ENCODE data around the gene FEZF1. TPM values are rescaled to one million over a fixed set of nuclear protein-coding genes. Genes with fewer than 3 reads are reported as not detected.
A peak's percentile ranks its signal among the peaks of the same experiment; 100 is the strongest.

FEZF1 gene
- total and polyA plus RNA-seq, 2 donors, result not detected

GRCh38 chr7:122314284-122314683 lies 9.7 kb upstream of the FEZF1 start:
- no peak for DNase-seq (ENCODE audit: extremely low spot score)
- H3K36me3 ChIP-seq (ENCODE audit: insufficient read depth), result no peaks in the 10 kb centered on the region
- WGBS, result 19% methylated on average over 4 of the region's 4 CpGs
- no peak overlapping the region for H3K4me3 ChIP-seq (ENCODE audit: low read depth, low read length)
- peaks cover 6% of the 10 kb centered on the region for H3K4me1 ChIP-seq (ENCODE audit: insufficient read depth)
- no peak overlapping the region for H3K27ac ChIP-seq (ENCODE audit: low read depth)

- no peak overlapping the region for H3K4me3 ChIP-seq (ENCODE audit: low read depth, low read length)
- WGBS, result 28% methylated on average over 3 of the region's 3 CpGs
- H3K4me1 ChIP-seq (ENCODE audit: insufficient read depth), result peaks cover 6% of the 10 kb centered on the region
Observed at GRCh38 chr7:122312789-122313188, 8.2 kb upstream of the FEZF1 start.

GRCh38 chr7:122311734-122312450 lies 7.3 kb upstream of the FEZF1 start:
- Histone ChIP-seq H3K4me3 (ENCODE audit: low read depth, low read length) (no peak overlapping the region), H3K4me1 (ENCODE audit: insufficient read depth) (peaks cover 6% of the 10 kb centered on the region), H3K36me3 (ENCODE audit: insufficient read depth) (no peaks in the 10 kb centered on the region), H3K27ac (ENCODE audit: low read depth) (no peak overlapping the region)
- 8% methylated on average over 34 of the region's 34 CpGs for WGBS
- no peak for DNase-seq (ENCODE audit: extremely low spot score)

More at GRCh38 chr7:122312789-122313188, 8.2 kb upstream of the FEZF1 start:
- Histone ChIP-seq H3K27ac (ENCODE audit: low read depth) (no peak overlapping the region), H3K36me3 (ENCODE audit: insufficient read depth) (no peaks in the 10 kb centered on the region)
- DNase-seq (ENCODE audit: extremely low spot score), result no peak

GRCh38 chr7:122311050-122311700 lies 6.6 kb upstream of the FEZF1 start:
- H3K27ac ChIP-seq (ENCODE audit: low read depth), result no peak overlapping the region
- no peak overlapping the region for H3K4me3 ChIP-seq (ENCODE audit: low read depth, low read length)
- peaks cover 6% of the 10 kb centered on the region for H3K4me1 ChIP-seq (ENCODE audit: insufficient read depth)
- WGBS, result 54% methylated on average over 12 of the region's 12 CpGs
- no peaks in the 10 kb centered on the region for H3K36me3 ChIP-seq (ENCODE audit: insufficient read depth)
- no peak for DNase-seq (ENCODE audit: extremely low spot score)

- H3K4me1 ChIP-seq (ENCODE audit: insufficient read depth), result peaks cover 6% of the 10 kb centered on the region
- DNase-seq (ENCODE audit: extremely low spot score), result no peak
- WGBS, result 3% methylated on average over 61 of the region's 61 CpGs
Observed at GRCh38 chr7:122310119-122311021, 5.8 kb upstream of the FEZF1 start.

GRCh38 chr7:122309421-122309820 lies 4.9 kb upstream of the FEZF1 start:
- H3K27ac ChIP-seq (ENCODE audit: low read depth), result no peak overlapping the region
- H3K36me3 ChIP-seq (ENCODE audit: insufficient read depth), result no peaks in the 10 kb centered on the region
- 35% methylated on average over 3 of the region's 3 CpGs for WGBS
- H3K4me3 ChIP-seq (ENCODE audit: low read depth, low read length), result no peak overlapping the region
- H3K4me1 ChIP-seq (ENCODE audit: insufficient read depth), result peaks cover 5% of the 10 kb centered on the region
- DNase-seq (ENCODE audit: extremely low spot score), result no peak

More at GRCh38 chr7:122310119-122311021, 5.8 kb upstream of the FEZF1 start:
- Histone ChIP-seq H3K27ac (ENCODE audit: low read depth) (no peak overlapping the region), H3K36me3 (ENCODE audit: insufficient read depth) (no peaks in the 10 kb centered on the region), H3K4me3 (ENCODE audit: low read depth, low read length) (peak overlapping the region; percentile 37)

GRCh38 chr7:122307228-122307621 lies 2.7 kb upstream of the FEZF1 start:
- 11% methylated on average over 13 of the region's 13 CpGs for WGBS

GRCh38 chr7:122306320-122307227 lies 2.0 kb upstream of the FEZF1 start:
- H3K27ac ChIP-seq (ENCODE audit: low read depth), result no peak overlapping the region
- peaks cover 5% of the 10 kb centered on the region for H3K4me1 ChIP-seq (ENCODE audit: insufficient read depth)
- no peaks in the 10 kb centered on the region for H3K36me3 ChIP-seq (ENCODE audit: insufficient read depth)
- DNase-seq (ENCODE audit: extremely low spot score), result no peak
- H3K4me3 ChIP-seq (ENCODE audit: low read depth, low read length), result no peak overlapping the region
- 7% methylated on average over 37 of the region's 37 CpGs for WGBS

More at GRCh38 chr7:122307228-122307621, 2.7 kb upstream of the FEZF1 start:
- Histone ChIP-seq H3K36me3 (ENCODE audit: insufficient read depth) (no peaks in the 10 kb centered on the region), H3K27ac (ENCODE audit: low read depth) (no peak overlapping the region), H3K4me3 (ENCODE audit: low read depth, low read length) (no peak overlapping the region), H3K4me1 (ENCODE audit: insufficient read depth) (peaks cover 5% of the 10 kb centered on the region)
- no peak for DNase-seq (ENCODE audit: extremely low spot score)

- WGBS, result 1% methylated on average over 65 of the region's 65 CpGs
- no peak overlapping the region for H3K27ac ChIP-seq (ENCODE audit: low read depth)
- no peaks in the 10 kb centered on the region for H3K36me3 ChIP-seq (ENCODE audit: insufficient read depth)
- peaks cover 4% of the 10 kb centered on the region for H3K4me1 ChIP-seq (ENCODE audit: insufficient read depth)
- no peak for DNase-seq (ENCODE audit: extremely low spot score)
- H3K4me3 ChIP-seq (ENCODE audit: low read depth, low read length), result peak overlapping the region; percentile 26
Observed at GRCh38 chr7:122305475-122306319, 1.1 kb upstream of the FEZF1 start.

- 1% methylated on average over 24 of the region's 24 CpGs for WGBS
- Histone ChIP-seq H3K4me3 (ENCODE audit: low read depth, low read length) (peak overlapping the region; percentile 26), H3K4me1 (ENCODE audit: insufficient read depth) (peaks cover 2% of the 10 kb centered on the region), H3K27ac (ENCODE audit: low read depth) (no peak overlapping the region), H3K36me3 (ENCODE audit: insufficient read depth) (no peaks in the 10 kb centered on the region)
- no peak for DNase-seq (ENCODE audit: extremely low spot score)
Observed at GRCh38 chr7:122304996-122305421, 459 bp upstream of the FEZF1 start.

- no peak overlapping the region for H3K4me3 ChIP-seq (ENCODE audit: low read depth, low read length)
- no peak for DNase-seq (ENCODE audit: extremely low spot score)
- H3K4me1 ChIP-seq (ENCODE audit: insufficient read depth), result peaks cover 2% of the 10 kb centered on the region
- H3K36me3 ChIP-seq (ENCODE audit: insufficient read depth), result no peaks in the 10 kb centered on the region
- WGBS, result 3% methylated on average over 48 of the region's 48 CpGs
- no peak overlapping the region for H3K27ac ChIP-seq (ENCODE audit: low read depth)
Observed at GRCh38 chr7:122303531-122304318, 825 bp downstream of the FEZF1 start.
